GM12865 (cell line): ENCODE measurements around the gene TDRD7.
A peak's percentile ranks its signal among the peaks of the same experiment; 100 is the strongest.

Source experiments
- DNase-seq: peaks from one replicate; pipeline ENCODE4 v3.0.0; 2010; ENCODE audit warnings: low read depth
- H3K4me3 ChIP-seq: 2 replicates; pipeline ENCODE4 v1.5.1; 2011; ENCODE audit warnings: mild to moderate bottlenecking, low read depth, low read length, control low read depth
- TF ChIP-seq, protein P1 (sequence below): IDR thresholded peaks from 2 replicates; pipeline ENCODE4 v1.5.1; 2011; ENCODE audit warnings: low read length, control low read depth, low read depth, inconsistent platforms; ENCODE audit not compliant: insufficient read depth; ENCODE audit errors: missing control alignments

The TDRD7 gene

GRCh38 chr9:97459326-97459725 lies 47.4 kb downstream of the TDRD7 start:
- no peak for DNase-seq
- no peak overlapping the region for H3K4me3 ChIP-seq
- TF ChIP-seq, protein P1, sequence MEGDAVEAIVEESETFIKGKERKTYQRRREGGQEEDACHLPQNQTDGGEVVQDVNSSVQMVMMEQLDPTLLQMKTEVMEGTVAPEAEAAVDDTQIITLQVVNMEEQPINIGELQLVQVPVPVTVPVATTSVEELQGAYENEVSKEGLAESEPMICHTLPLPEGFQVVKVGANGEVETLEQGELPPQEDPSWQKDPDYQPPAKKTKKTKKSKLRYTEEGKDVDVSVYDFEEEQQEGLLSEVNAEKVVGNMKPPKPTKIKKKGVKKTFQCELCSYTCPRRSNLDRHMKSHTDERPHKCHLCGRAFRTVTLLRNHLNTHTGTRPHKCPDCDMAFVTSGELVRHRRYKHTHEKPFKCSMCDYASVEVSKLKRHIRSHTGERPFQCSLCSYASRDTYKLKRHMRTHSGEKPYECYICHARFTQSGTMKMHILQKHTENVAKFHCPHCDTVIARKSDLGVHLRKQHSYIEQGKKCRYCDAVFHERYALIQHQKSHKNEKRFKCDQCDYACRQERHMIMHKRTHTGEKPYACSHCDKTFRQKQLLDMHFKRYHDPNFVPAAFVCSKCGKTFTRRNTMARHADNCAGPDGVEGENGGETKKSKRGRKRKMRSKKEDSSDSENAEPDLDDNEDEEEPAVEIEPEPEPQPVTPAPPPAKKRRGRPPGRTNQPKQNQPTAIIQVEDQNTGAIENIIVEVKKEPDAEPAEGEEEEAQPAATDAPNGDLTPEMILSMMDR = no peak

DNA sequence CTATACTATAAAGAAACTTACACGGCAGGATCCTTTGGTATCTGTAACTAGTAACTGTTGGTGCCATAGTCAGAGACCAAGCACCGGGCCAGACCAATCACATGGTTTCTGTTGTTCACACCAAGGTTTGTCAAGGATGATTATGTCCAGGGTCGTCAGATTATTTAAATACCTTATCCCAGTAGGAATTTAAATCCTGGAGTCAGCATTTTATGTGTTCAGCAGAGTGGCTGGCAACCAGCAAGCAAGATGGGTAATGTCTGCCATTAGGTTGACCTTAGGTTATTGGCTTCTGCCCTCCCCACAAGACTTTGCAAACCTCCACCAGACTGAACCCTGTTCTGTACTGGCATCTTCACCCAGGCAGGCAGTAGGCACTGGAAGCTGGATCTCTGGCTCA lies 50.3 kb downstream of the TDRD7 start:
- no peak for DNase-seq
- TF ChIP-seq, protein P1 = no peak
- H3K4me3 ChIP-seq = no peak overlapping the region

DNA sequence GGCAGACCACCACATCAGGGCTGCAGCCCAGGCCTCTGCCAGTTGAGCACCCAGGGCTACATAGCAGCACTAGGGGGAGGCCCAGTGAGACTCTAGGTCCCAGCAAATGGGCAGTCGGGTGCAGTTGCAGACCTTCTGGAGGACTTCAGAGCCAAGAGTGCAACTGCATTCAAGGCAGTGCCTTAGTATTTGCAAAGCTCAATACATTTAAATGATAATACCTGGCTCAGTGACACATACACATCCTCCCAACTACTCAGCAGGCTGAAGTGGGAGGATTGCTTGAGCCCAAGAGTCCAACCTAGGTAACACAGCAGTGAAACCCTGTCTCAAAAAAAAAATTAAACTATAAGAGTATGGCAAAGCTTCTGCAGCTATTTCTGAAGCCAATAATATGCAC lies 51.0 kb downstream of the TDRD7 start:
- TF ChIP-seq, protein P1 = no peak
- DNase-seq = no peak
- no peak overlapping the region for H3K4me3 ChIP-seq

DNA sequence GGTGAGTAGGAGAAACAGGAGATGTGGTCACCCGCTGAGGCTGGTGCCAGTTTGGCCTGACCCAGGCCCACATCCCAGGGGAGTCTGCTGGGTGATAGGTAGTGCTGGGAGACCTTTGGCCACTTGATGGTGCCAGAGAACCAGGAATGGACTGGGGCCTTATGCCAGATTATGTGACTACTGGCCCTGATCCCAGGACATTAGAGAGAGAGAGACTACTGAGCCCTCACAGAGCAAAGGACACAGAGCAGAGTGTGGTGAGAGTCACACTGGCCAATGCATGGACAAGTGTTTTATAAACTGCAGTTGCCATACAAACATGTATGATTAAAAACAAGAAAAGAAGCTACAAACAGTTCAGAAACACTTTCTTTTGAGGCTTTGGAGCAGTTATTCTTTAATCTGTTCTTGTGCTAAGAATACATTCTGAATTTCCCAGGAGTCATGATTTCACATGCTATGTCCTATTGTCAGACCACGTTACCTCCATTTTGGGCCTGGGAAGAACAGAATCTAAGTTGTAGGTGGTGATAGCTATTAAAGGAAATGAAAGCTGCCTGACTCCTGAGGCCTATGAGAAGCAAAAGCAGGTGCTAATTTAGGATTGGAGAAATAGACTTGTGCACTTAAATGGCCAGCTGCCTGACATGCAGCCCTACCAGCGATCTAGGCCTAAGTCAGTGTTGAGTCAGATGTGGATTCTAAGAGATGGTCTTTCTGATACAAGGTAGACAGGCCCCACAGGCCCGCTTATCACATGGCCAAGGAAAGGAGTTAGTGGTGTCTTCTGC lies 57.0 kb downstream of the TDRD7 start:
- no peak overlapping the region for H3K4me3 ChIP-seq
- peak; percentile 84 for DNase-seq
- TF ChIP-seq, protein P1 = peak; percentile 92

- H3K4me3 ChIP-seq = no peak overlapping the region
- peak; percentile 31 for DNase-seq
- TF ChIP-seq, protein P1 = peak; percentile 13
Measured at GRCh38 chr9:97470076-97470475, 58.2 kb downstream of the TDRD7 start.

DNA sequence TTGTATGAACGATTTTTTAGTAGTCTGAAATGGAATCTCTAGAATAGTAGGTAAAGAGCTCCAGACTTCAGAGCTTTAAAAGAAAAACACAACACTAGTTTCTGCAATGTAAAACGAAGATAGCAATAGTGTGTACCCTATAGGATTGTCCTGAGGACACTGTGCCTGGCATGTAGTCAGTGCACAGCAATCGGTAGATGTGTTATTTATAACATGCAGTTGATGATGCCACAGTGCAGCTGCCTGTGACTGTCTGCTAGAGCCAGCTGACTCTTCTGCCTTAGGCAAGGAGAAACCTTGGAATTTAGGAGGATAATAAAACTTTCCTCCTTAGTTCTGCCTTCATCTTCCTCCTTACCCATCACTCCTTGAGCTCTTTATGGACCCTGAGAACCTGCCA lies 61.8 kb downstream of the TDRD7 start:
- no peak for DNase-seq
- TF ChIP-seq, protein P1 = no peak
- H3K4me3 ChIP-seq = no peak overlapping the region
